Activated CD8-positive, alpha-beta memory T cell treated with anti-CD3 and anti-CD28 coated beads for 24 hours (primary cell): ENCODE results near the gene CDK11B.
"Not testable (repeated sequence)": the region's sequence is repeated elsewhere in the genome, so short reads cannot be mapped to it uniquely, and the experiment has no call there.

Experiments
- DNase-seq: peaks from one replicate; pipeline ENCODE4 v3.0.0-alpha.2; 2020

The CDK11B gene

GRCh38 chr1:1647567-1648241 lies 11.1 kb downstream of the CDK11B start:
- DNase-seq: not testable (repeated sequence)

DNA sequence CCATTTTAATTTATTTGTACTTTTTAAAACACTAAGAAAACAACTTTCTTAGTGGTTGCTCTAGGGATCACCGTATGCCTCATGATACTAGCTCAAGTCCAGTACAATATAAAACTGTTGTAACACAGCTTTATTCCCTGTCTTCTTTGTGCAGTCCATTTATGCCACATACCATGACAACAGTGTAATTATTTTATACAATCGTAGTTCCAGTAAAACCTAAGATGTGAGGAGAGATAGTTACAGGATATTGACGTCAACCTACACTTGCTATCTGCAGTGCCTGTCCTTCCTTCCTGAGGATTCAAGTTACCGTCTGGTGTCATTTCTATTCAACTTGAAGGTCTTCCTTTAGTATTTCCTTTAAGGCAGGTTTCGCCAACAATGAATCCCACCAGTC lies 12.5 kb downstream of the CDK11B start:
- DNase-seq: not testable (repeated sequence)

DNA sequence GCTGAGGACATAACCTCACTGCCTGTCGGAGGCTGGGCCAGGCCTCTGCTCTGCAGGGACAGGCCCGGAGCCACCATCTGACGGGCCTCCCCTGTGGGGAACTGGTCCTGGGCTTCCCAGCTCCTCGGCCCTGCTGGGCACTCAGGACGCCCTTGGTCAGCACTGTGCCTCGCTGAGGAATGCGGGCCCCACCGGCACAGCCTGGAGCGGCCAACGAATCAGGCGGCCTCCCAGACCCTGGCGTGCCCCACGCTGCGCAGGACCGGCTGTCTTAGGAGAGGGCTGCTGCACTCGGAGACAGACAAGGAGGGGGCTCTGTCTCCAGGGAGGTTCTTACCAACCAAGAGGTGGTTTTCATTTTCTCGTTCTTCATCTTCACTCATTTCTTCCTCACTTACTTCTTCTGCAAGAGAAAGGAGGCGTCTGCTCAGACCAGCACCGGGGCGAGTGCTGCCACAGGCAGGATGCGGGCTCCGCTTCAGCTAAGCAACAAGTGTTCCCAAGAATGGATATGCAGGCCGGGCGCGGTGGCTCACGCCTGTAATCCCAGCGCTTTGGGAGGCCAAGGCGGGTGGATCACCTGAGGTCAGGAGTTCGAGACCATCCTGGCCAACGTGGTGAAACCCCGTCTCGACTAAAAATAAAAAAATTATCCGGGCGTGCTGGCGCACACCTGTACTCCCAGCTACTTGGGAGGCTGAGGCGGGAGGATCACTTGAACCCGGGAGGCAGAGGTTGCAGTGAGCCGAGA lies 17.9 kb downstream of the CDK11B start:
- DNase-seq: not testable (repeated sequence)

DNA sequence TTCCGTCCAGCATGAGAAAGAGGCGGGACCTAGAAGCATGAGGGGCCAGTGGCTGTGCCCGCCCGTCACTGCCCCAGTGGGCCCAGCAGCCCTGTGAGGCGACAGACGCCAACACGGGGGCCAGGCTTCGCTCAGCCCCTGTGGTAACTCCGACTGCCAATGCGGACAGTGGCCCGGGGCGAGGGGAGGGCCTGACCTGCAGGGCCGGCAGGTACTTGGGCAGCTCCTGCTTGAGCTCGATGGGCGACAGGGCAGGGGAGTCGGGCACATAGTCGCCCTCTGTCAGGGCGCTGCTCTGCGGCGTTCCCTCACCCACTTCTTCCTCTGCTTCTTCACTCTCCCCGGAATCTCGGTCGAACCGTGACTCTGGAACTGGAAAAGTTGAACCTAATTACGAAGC lies 18.7 kb downstream of the CDK11B start:
- DNase-seq: not testable (repeated sequence)

DNA sequence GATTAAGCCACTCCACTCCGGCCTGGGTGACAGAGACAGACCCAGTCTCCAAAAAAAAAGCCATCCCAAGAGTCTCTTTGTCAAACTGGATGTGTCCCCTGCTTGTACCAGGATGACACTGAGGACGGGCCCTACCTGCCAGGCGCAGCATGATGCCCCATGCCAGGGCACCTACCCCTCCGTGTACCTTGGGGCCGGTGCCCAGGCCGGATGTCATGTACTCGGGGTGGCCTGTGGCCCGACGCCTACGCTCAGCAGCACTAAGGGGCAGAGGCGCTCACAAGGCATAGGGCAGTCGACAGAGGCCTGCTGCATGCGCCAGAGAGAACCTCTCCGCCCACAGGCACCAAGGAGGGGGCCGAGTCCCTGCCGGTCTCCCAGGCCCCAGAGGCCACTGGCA lies 19.4 kb downstream of the CDK11B start:
- not testable (repeated sequence) for DNase-seq

- DNase-seq: not testable (repeated sequence)
Observed at GRCh38 chr1:1638528-1638927, 20.3 kb downstream of the CDK11B start.

DNA sequence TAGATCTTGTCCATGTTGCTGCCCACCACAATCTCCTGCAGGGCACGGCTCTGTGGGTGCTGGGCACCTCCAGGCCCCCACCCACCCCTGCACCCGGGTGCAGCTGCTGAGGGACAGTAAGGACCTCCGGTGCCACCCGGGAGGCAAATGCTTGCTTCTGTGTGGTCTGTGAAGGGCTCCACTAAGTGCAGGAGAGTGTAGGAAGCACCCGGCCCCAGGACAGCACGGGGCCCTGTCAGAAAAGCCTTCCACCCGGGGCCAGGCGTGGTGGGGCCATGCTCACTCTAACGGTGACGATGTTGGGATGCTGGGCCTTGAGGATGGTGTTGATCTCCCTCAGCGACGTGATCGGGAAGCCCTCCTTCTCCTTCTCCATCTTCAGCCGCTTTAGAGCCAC lies 21.3 kb downstream of the CDK11B start:
- not testable (repeated sequence) for DNase-seq

- not testable (repeated sequence) for DNase-seq
Observed at GRCh38 chr1:1636621-1637478, 22.0 kb downstream of the CDK11B start.

GRCh38 chr1:1634613-1635012 lies 24.2 kb downstream of the CDK11B start:
- not testable (repeated sequence) for DNase-seq

DNA sequence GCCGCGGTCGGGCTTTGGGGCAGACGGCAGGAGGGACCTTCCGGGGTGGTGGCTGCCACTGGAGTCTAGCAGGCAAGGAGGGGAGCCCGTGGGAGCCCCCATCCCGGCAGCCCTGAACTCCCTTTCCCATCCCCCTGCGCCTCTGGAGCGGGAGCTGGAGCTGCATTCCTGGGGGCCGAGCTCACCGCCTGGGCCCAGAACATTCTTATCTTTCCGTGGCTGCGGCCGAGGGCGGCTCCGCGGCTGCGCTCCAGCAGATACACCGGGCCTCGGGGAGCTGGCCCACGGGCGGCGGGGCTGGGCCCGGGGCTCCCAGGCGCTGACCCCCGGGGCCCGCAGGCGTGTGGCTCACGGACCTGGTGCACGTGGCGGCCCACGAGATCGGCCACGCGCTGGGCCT lies 25.4 kb downstream of the CDK11B start:
- DNase-seq: not testable (repeated sequence)

DNA sequence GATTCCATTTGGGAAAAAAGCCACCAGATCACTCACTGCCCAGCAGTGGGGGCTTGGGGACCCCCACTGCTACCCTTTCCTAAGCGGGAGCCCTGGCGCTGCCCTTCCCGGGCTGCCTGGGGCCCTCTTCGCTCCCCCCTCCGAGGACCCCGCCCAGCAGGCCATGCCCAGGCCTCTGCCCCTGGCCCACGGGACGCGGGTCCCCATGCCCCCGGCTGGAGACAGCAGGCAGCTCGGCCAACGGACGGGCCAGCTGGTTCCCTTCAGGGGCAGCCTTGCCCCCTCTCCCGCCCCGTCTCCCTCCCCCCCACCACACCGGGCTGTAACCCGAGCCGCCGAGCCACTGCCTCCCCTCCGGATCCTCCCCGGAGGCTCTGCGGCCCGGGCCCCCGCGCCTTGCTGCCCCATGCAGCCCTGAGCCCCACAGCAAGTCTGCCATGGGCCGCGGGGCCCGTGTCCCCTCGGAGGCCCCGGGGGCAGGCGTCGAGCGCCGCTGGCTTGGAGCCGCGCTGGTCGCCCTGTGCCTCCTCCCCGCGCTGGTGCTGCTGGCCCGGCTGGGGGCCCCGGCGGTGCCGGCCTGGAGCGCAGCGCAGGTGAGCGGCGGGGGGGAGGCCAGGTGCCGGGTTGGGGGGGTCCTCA lies 26.9 kb downstream of the CDK11B start, which contains the start of gene MMP23B:
TSS of gene MMP23B (plus strand) at position 392 of the 639 bp plus-strand sequence. CDS start at position 438, 46 bp downstream.
- no peak for DNase-seq

DNA sequence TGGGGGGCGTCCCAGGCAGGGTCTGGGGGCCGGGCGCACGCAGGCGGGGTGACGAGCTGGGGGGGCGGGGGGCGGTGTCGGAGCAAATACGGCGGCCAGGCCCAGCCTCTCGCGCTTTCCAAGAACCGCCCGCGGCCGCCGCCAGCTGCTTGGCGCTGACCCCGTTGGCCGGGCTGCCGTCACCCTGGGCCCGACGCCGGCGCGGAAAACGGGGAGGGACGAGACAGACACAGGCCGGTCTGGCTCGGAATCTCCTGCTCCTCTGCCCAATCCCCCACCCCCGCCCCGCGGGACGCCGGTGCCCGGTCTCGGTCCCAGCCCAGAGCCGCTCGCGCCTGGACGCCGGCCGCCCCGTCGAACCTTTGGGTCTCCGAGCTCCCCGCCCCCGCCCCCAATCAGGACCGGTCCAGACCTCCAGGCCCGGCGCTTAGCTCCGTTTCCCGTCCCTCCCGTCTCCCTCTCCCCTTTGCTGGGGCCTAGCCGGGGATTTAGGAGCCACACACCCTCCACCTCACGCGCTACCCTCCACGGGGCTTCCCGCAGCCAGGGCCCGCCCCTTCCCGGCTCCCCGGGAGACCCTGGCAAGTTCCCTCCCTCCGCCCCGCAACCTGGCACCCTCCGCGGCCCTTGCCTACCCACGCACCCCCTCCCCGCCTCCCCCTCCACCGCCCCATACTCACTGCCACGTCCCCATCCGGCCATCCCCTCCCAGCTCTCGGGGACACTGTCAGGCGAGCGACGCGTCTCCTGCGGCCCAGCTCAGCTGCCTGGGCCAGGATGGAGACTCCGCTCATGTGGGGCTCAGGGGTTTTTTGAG lies 27.6 kb downstream of the CDK11B start:
- peak; percentile 72 for DNase-seq

GRCh38 chr1:1630191-1630964 lies 28.4 kb downstream of the CDK11B start:
- peak; percentile 95 for DNase-seq

DNA sequence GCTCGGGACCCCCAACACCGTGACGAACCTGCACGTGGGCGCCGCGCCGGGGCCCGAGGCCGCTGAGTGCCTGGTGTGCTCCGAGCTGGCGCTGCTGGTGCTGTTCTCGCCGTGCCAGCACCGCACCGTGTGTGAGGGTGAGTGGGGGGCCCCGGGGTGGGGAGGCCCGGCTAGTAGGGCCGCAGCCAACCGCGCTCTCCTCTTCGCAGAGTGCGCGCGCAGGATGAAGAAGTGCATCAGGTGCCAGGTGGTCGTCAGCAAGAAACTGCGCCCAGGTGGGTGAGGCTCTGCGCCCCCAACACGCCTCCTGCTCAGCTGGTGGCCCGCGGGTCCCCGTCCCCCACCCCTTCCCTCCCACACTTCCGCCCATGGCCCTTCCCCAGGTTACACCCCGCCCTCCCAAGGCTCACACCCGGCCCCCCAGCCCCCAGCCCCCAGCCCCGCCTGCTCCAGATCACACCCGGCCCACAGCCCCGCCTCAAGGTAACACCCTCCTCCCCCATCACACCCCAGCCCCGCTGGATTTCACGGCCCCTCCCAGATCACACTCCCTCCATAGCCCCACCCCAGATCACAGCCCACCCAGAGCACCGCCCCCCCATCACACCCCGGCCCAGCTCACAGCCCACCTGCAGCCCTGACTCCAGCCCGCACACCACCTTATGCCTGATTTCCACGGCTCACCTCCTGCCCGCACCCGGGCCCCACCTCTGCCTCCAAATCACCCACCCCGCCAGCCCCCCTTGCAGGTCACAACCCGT lies 29.2 kb downstream of the CDK11B start:
- DNase-seq: peak; percentile 81

GRCh38 chr1:1628754-1629429 lies 29.9 kb downstream of the CDK11B start:
- peak; percentile 77 for DNase-seq

GRCh38 chr1:1627829-1628753 lies 30.7 kb downstream of the CDK11B start:
- no peak for DNase-seq

GRCh38 chr1:1627261-1627828 lies 31.5 kb downstream of the CDK11B start:
- no peak for DNase-seq
